Measurements from ENCODE around the gene HES1. TPM values are rescaled to one million over a fixed set of nuclear protein-coding genes. Genes with fewer than 3 reads are reported as not detected.

HES1 gene
- polyA plus RNA-seq, 3 donors = 0.17 to 66.6 (median 0.26) TPM

GRCh38 chr3:194133661-194134230 is 2.2 kb upstream of the HES1 start:
- peak overlapping the region in 2 of 3 experiments; percentile 12 to 55 for H3K4me3 ChIP-seq (replicated peaks in 1 of 3; ENCODE audit: low read depth in 2 of 3, low read length in 3 of 3)
- Mint-ChIP-seq H3K27me3 (ENCODE audit: low read depth in 3 of 3) (peaks cover 73 to 92% (median 78%) of the 10 kb centered on the region in 3 donors), H3K27ac (peak overlapping the region; percentile 3 to 89 (median 74)), H3K36me3 (peaks cover 16 to 18% of the 10 kb centered on the region in 2 donors), H3K9me3 (peaks cover 0 to 33% (median 19%) of the 10 kb centered on the region in 7 donors), H3K4me1 (peaks cover 35% of the 10 kb centered on the region), H3K4me3 (peak overlapping the region; percentile 72 to 87)
- H3K9ac ChIP-seq (ENCODE audit: insufficient read depth, low read length, poor library complexity, severe bottlenecking) = no peak overlapping the region
- H3K79me2 ChIP-seq (ENCODE audit: insufficient read depth, low read length) = no peaks in the 10 kb centered on the region
- intact Hi-C loops (cut with micrococcal nuclease) = no loop called here
- no peaks in the 10 kb centered on the region for H3K36me3 ChIP-seq (replicated peaks in 1 of 2; ENCODE audit: control insufficient read depth in 1 of 2, insufficient read depth in 2 of 2, low read length in 2 of 2)
- peaks cover 39 to 47% of the 10 kb centered on the region in 2 donors for H3K4me1 ChIP-seq (ENCODE audit: control insufficient read depth in 1 of 2, insufficient read depth in 2 of 2, low read length in 2 of 2)
- DNase-seq = peak in 2 of 3 donors; percentile 32 to 70
- peak overlapping the region; percentile 63 for H3K4me2 ChIP-seq (replicated peaks; ENCODE audit: extremely low read depth, low read length, poor library complexity, severe bottlenecking)
- peaks cover 6% of the 10 kb centered on the region for H4K20me1 ChIP-seq (ENCODE audit: insufficient read depth, low read length)
- H3K9me3 ChIP-seq (replicated peaks in 1 of 2; ENCODE audit: control insufficient read depth in 1 of 2, insufficient read depth in 1 of 2, low read length in 2 of 2) = peaks cover 2 to 19% of the 10 kb centered on the region in 2 donors
- 3% methylated on average over 33 of the region's 41 CpGs for WGBS (ENCODE audit: insufficient coverage)
- no peak overlapping the region for H2AFZ ChIP-seq (ENCODE audit: insufficient read depth, low read depth, low read length, poor library complexity, severe bottlenecking)
- TF ChIP-seq, protein P1, sequence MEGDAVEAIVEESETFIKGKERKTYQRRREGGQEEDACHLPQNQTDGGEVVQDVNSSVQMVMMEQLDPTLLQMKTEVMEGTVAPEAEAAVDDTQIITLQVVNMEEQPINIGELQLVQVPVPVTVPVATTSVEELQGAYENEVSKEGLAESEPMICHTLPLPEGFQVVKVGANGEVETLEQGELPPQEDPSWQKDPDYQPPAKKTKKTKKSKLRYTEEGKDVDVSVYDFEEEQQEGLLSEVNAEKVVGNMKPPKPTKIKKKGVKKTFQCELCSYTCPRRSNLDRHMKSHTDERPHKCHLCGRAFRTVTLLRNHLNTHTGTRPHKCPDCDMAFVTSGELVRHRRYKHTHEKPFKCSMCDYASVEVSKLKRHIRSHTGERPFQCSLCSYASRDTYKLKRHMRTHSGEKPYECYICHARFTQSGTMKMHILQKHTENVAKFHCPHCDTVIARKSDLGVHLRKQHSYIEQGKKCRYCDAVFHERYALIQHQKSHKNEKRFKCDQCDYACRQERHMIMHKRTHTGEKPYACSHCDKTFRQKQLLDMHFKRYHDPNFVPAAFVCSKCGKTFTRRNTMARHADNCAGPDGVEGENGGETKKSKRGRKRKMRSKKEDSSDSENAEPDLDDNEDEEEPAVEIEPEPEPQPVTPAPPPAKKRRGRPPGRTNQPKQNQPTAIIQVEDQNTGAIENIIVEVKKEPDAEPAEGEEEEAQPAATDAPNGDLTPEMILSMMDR (IDR thresholded peaks at IDR 0.05) = no peak
- no peak overlapping the region for H3K27ac ChIP-seq (ENCODE audit: low read depth in 1 of 2, low read length in 2 of 2)
- H3K27me3 ChIP-seq (ENCODE audit: control insufficient read depth in 2 of 2, insufficient read depth in 2 of 2, low read length in 2 of 2) = peaks cover 66 to 85% of the 10 kb centered on the region in 2 donors

DNA sequence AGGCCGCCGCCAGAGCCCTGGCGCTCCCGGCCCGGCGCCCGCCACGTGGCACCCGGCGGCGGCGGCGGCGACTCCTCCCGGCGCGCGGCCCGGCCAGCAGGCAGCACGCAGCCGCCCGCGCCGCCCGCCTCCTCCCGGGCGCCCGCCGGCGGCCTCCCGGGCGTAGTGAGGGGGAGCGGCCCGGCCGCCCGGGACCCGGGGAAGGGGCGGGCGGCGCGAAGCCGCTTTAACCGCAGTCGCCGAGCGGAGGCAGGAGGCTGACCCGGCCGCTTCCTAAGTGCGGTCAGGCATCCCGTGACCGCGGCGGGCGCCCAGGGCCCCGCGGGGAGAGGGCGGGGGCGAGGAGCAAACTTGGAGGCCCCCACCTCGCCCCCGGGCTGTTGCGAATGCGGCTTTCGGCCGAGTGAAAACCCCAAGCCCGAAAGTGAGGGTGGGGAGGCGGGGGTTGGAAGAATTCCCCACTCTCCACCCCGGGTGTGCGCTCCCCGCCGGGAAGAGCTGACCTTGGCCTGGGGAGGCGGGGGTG is 1.7 kb upstream of the HES1 start:
- WGBS (ENCODE audit: insufficient coverage) = 0% methylated on average over 58 of the region's 71 CpGs
- H3K4me2 ChIP-seq (replicated peaks; ENCODE audit: extremely low read depth, low read length, poor library complexity, severe bottlenecking) = peak overlapping the region; percentile 84
- peak overlapping the region; percentile 81 for H2AFZ ChIP-seq (ENCODE audit: insufficient read depth, low read depth, low read length, poor library complexity, severe bottlenecking)
- H3K27ac ChIP-seq (ENCODE audit: low read depth in 1 of 2, low read length in 2 of 2) = peak overlapping the region; percentile 11 to 48
- Mint-ChIP-seq H3K27ac (no peak overlapping the region), H3K27me3 (ENCODE audit: low read depth in 3 of 3) (peaks cover 79 to 92% (median 82%) of the 10 kb centered on the region in 3 donors), H3K4me3 (peak overlapping the region in 1 of 2 donors; percentile 82), H3K4me1 (peaks cover 35% of the 10 kb centered on the region), H3K36me3 (peaks cover 16 to 21% of the 10 kb centered on the region in 2 donors), H3K9me3 (peaks cover 0 to 35% (median 20%) of the 10 kb centered on the region in 7 donors)
- intact Hi-C loops (cut with micrococcal nuclease) = no loop called here
- TF ChIP-seq, protein P1 (IDR thresholded peaks at IDR 0.05) = no peak
- peak; percentile 76 to 87 (median 78) for DNase-seq
- peak overlapping the region; percentile 70 for H3K9ac ChIP-seq (ENCODE audit: insufficient read depth, low read length, poor library complexity, severe bottlenecking)
- peak overlapping the region; percentile 9 to 70 (median 41) for H3K4me3 ChIP-seq (replicated peaks in 1 of 3; ENCODE audit: low read depth in 2 of 3, low read length in 3 of 3)
- peaks cover 72 to 90% of the 10 kb centered on the region in 2 donors for H3K27me3 ChIP-seq (ENCODE audit: control insufficient read depth in 2 of 2, insufficient read depth in 2 of 2, low read length in 2 of 2)
- H3K4me1 ChIP-seq (ENCODE audit: control insufficient read depth in 1 of 2, insufficient read depth in 2 of 2, low read length in 2 of 2) = peaks cover 39 to 47% of the 10 kb centered on the region in 2 donors
- H3K79me2 ChIP-seq (ENCODE audit: insufficient read depth, low read length) = no peaks in the 10 kb centered on the region
- H3K36me3 ChIP-seq (replicated peaks in 1 of 2; ENCODE audit: control insufficient read depth in 1 of 2, insufficient read depth in 2 of 2, low read length in 2 of 2) = no peaks in the 10 kb centered on the region
- H3K9me3 ChIP-seq (replicated peaks in 1 of 2; ENCODE audit: control insufficient read depth in 1 of 2, insufficient read depth in 1 of 2, low read length in 2 of 2) = peaks cover 2 to 19% of the 10 kb centered on the region in 2 donors
- H4K20me1 ChIP-seq (ENCODE audit: insufficient read depth, low read length) = peaks cover 6% of the 10 kb centered on the region

Measured in CD14-positive monocyte (primary cell).